Fibroblast of villous mesenchyme (primary cell): ENCODE results near the gene LRPAP1. TPM values are rescaled to one million over a fixed set of nuclear protein-coding genes. Genes with fewer than 3 reads are reported as not detected.

Source experiments
- DNase-seq: peaks from one replicate; pipeline ENCODE4 v3.0.0-alpha.2; 2010; ENCODE audit warnings: low read depth
- H3K4me3 ChIP-seq: 2 replicates; pipeline ENCODE4 v1.5.1; 2011; ENCODE audit warnings: low read depth, mild to moderate bottlenecking, low read length
- total RNA-seq: library from RNA; depleted of rRNA; stranded (reverse); fragments of >200 nt; gene quantifications from 2 replicates; pipeline ENCODE4 v1.2.3, GENCODE V29; 2012
- TF ChIP-seq, protein P1 (sequence below): IDR thresholded peaks from 2 replicates; pipeline ENCODE4 v1.5.1; 2012; ENCODE audit warnings: low read depth, mild to moderate bottlenecking, low read length; ENCODE audit not compliant: insufficient read depth

Gene LRPAP1
- total RNA-seq, 1 donor = 21.2 TPM

GRCh38 chr4:3476936-3477749 is 55.1 kb downstream of the LRPAP1 start:
- no peak overlapping the region for H3K4me3 ChIP-seq
- TF ChIP-seq, protein P1, sequence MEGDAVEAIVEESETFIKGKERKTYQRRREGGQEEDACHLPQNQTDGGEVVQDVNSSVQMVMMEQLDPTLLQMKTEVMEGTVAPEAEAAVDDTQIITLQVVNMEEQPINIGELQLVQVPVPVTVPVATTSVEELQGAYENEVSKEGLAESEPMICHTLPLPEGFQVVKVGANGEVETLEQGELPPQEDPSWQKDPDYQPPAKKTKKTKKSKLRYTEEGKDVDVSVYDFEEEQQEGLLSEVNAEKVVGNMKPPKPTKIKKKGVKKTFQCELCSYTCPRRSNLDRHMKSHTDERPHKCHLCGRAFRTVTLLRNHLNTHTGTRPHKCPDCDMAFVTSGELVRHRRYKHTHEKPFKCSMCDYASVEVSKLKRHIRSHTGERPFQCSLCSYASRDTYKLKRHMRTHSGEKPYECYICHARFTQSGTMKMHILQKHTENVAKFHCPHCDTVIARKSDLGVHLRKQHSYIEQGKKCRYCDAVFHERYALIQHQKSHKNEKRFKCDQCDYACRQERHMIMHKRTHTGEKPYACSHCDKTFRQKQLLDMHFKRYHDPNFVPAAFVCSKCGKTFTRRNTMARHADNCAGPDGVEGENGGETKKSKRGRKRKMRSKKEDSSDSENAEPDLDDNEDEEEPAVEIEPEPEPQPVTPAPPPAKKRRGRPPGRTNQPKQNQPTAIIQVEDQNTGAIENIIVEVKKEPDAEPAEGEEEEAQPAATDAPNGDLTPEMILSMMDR = no peak
- no peak for DNase-seq

- DNase-seq = no peak
- TF ChIP-seq, protein P1 = no peak
- H3K4me3 ChIP-seq = no peak overlapping the region
Measured at GRCh38 chr4:3476341-3476747, 55.9 kb downstream of the LRPAP1 start.

DNA sequence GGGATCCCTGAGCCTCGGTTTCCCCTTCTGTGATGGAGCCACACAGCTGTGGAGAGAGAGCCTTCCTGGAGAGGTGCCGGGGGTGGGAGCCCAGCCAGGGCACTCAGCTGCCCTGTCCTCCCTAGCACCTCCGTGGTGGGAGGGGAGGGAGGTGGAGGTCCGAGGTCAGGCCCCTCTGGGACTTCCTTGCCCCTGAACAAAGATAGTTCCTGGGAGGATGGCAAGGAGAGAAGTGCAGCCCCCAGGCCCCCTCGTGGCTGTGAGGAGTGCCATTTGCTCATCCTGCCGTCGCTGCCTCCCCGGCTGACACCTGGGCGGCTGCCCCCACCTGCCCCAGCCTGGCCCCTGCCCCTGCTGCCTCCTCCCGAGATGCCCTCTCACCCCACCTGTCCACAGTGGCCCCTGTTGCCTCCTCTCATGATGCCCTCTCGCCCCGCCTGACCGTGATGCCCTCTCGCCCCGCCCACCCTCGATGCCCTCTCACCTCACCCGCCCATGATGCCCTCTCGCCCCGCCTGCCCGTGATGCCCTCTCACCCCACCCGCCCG is 56.4 kb downstream of the LRPAP1 start:
- TF ChIP-seq, protein P1 = no peak
- DNase-seq = no peak
- no peak overlapping the region for H3K4me3 ChIP-seq

- TF ChIP-seq, protein P1 = no peak
- DNase-seq = no peak
- H3K4me3 ChIP-seq = no peak overlapping the region
Measured at GRCh38 chr4:3475041-3475712, 57.0 kb downstream of the LRPAP1 start.

DNA sequence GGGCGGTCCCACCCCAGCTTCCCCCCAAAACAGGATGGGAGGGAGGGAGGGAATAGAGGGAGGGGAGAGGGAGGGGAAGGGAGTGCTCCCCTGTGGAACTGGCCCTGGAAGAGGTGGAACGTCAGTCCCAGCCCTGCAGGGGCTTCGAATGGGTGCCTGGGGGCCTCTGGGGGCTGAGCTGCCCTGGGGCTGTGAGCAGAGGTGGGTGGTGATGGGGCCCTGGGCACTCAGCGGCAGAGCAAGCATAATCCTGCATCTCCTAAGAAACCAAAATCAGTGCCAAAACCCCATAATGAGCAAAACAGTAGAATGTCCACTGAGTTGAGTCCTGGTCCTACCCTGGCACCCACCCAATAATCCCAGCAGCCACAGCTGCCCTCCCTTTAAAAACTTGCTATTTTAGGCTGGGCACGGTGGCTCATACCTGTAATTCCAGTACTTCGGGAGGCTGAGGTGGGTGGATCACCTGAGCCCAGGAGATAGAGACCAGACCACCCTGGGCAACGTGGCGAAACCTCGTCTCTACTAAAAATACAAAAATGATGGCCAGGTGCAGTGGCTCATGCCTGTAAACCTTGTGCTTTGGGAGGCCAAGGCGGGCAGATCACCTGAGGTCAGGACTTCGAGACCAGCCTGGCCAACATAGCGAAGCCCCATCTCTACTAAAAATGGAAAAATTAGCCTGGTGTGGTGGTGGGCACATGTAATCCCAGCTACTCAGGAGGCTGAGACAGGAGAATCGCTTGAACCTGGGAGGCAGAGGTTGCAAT is 58.0 kb downstream of the LRPAP1 start:
- DNase-seq = no peak
- TF ChIP-seq, protein P1 = no peak
- H3K4me3 ChIP-seq = no peak overlapping the region

DNA sequence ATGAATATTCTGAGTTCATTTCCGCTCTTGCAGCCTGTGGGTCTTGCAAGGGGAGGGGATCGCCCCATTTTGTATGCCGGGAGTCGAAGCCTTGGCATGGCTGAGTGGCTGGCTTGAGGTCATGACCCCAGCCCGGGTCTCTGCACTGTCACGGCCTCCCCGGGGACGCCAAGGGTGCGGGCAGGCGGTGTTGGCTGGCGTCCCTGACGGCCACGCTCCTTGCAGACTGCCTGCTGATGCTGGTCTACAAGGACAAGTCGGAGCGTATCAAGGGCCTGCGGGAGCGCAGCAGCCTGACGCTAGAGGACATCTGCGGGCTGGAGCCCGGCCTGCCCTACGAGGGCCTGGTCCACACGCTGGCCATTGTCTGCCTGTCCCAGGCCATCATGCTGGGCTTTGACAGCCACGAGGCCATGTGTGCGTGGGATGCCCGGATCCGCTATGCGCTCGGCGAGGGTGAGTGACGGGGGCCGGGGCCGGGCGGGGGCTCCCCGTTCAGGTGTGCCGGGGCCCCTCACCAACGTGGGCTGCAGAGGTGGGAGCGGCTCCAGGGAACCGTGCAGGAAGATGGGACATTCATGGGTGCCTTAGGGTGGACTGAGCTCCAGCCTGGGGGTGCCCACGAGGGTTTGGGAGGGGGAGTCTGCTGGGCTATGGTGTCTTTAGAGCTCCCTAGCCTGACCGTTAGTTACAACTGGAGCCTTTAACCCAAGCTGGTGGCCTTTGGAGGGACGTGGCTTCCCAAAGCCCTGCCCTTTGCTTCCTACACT is 58.9 kb downstream of the LRPAP1 start:
- TF ChIP-seq, protein P1 = no peak
- H3K4me3 ChIP-seq = no peak overlapping the region
- DNase-seq = no peak
